IPS-18a (cell line): ENCODE measurements around the gene CCDC38.

Experiments
- H3K27ac ChIP-seq: one replicate; pipeline ENCODE4 v1.5.1; 2013; ENCODE audit warnings: low read length
- H3K27me3 ChIP-seq: one replicate; pipeline ENCODE4 v1.6.1; 2013; ENCODE audit warnings: mild to moderate bottlenecking, low read length; ENCODE audit not compliant: control insufficient read depth, insufficient read depth
- H3K36me3 ChIP-seq: one replicate; pipeline ENCODE4 v1.6.1; 2013; ENCODE audit warnings: low read depth, low read length; ENCODE audit not compliant: control insufficient read depth
- H3K4me1 ChIP-seq: one replicate; pipeline ENCODE4 v1.6.1; 2013; ENCODE audit warnings: low read depth, low read length; ENCODE audit not compliant: control insufficient read depth
- H3K4me3 ChIP-seq: one replicate; pipeline ENCODE4 v1.5.1; 2013; ENCODE audit warnings: low read length
- H3K9ac ChIP-seq: one replicate; pipeline ENCODE4 v1.6.1; 2013; ENCODE audit warnings: mild to moderate bottlenecking, low read length, moderate library complexity
- H3K9me3 ChIP-seq: one replicate; pipeline ENCODE4 v1.6.1; 2013; ENCODE audit warnings: low read depth, low read length; ENCODE audit not compliant: control insufficient read depth

CCDC38 gene

GRCh38 chr12:95942524-95943329 is at the start of gene CCDC38:
Gene CCDC38 (minus strand): TSS chr12:95942614. CDS start chr12:95936509, 6,105 bp downstream.
- Histone ChIP-seq H3K9me3 (no peaks in the 10 kb centered on the region), H3K36me3 (no peaks in the 10 kb centered on the region), H3K4me1 (peaks cover 5% of the 10 kb centered on the region), H3K27me3 (peaks cover 18% of the 10 kb centered on the region), H3K4me3 (peak within 1 kb of the TSS; percentile 88), H3K9ac (peak within 1 kb of the TSS; percentile 27), H3K27ac (no peak within 1 kb of the TSS)

- no peak overlapping the region for H3K27ac ChIP-seq
- H3K4me1 ChIP-seq: peaks cover 27% of the 10 kb centered on the region
- H3K9me3 ChIP-seq: no peaks in the 10 kb centered on the region
- H3K36me3 ChIP-seq: no peaks in the 10 kb centered on the region
- peak overlapping the region; percentile 3 for H3K4me3 ChIP-seq
- H3K27me3 ChIP-seq: no peaks in the 10 kb centered on the region
- H3K9ac ChIP-seq: no peak overlapping the region
Measured at GRCh38 chr12:95990136-95990535, 47.7 kb upstream of the CCDC38 start.

GRCh38 chr12:95989504-95990123 is 47.2 kb upstream of the CCDC38 start:
- H3K9ac ChIP-seq: no peak overlapping the region
- no peaks in the 10 kb centered on the region for H3K36me3 ChIP-seq

GRCh38 chr12:95988506-95989275 is 46.3 kb upstream of the CCDC38 start:
- no peak overlapping the region for H3K27ac ChIP-seq
- H3K36me3 ChIP-seq: no peaks in the 10 kb centered on the region
- no peaks in the 10 kb centered on the region for H3K9me3 ChIP-seq
- no peak overlapping the region for H3K9ac ChIP-seq
- H3K4me1 ChIP-seq: peaks cover 27% of the 10 kb centered on the region
- no peak overlapping the region for H3K4me3 ChIP-seq
- no peaks in the 10 kb centered on the region for H3K27me3 ChIP-seq

More at GRCh38 chr12:95989504-95990123, 47.2 kb upstream of the CCDC38 start:
- Histone ChIP-seq H3K27ac (no peak overlapping the region), H3K4me3 (peak overlapping the region; percentile 3), H3K9me3 (no peaks in the 10 kb centered on the region), H3K4me1 (peaks cover 27% of the 10 kb centered on the region), H3K27me3 (no peaks in the 10 kb centered on the region)

GRCh38 chr12:95986635-95987570 is 44.5 kb upstream of the CCDC38 start:
- Histone ChIP-seq H3K9me3 (no peaks in the 10 kb centered on the region), H3K9ac (no peak overlapping the region), H3K4me3 (peak overlapping the region; percentile 19), H3K27me3 (no peaks in the 10 kb centered on the region), H3K36me3 (no peaks in the 10 kb centered on the region), H3K27ac (no peak overlapping the region), H3K4me1 (peaks cover 27% of the 10 kb centered on the region)

GRCh38 chr12:95984682-95985081 is 42.3 kb upstream of the CCDC38 start:
- Histone ChIP-seq H3K4me1 (peaks cover 20% of the 10 kb centered on the region), H3K9me3 (no peaks in the 10 kb centered on the region), H3K36me3 (no peaks in the 10 kb centered on the region), H3K9ac (no peak overlapping the region), H3K27me3 (no peaks in the 10 kb centered on the region), H3K27ac (no peak overlapping the region), H3K4me3 (no peak overlapping the region)

GRCh38 chr12:95982602-95983001 is 40.2 kb upstream of the CCDC38 start:
- H3K4me3 ChIP-seq: no peak overlapping the region
- H3K9ac ChIP-seq: no peak overlapping the region
- peaks cover 18% of the 10 kb centered on the region for H3K4me1 ChIP-seq
- no peak overlapping the region for H3K27ac ChIP-seq
- H3K9me3 ChIP-seq: no peaks in the 10 kb centered on the region
- no peaks in the 10 kb centered on the region for H3K27me3 ChIP-seq
- H3K36me3 ChIP-seq: no peaks in the 10 kb centered on the region

GRCh38 chr12:95980437-95980836 is 38.0 kb upstream of the CCDC38 start:
- Histone ChIP-seq H3K27ac (no peak overlapping the region), H3K4me1 (no peaks in the 10 kb centered on the region), H3K9ac (no peak overlapping the region), H3K4me3 (no peak overlapping the region), H3K36me3 (no peaks in the 10 kb centered on the region), H3K9me3 (no peaks in the 10 kb centered on the region), H3K27me3 (no peaks in the 10 kb centered on the region)

GRCh38 chr12:95978774-95979173 is 36.4 kb upstream of the CCDC38 start:
- Histone ChIP-seq H3K9ac (no peak overlapping the region), H3K4me3 (no peak overlapping the region), H3K27me3 (no peaks in the 10 kb centered on the region), H3K4me1 (no peaks in the 10 kb centered on the region), H3K9me3 (no peaks in the 10 kb centered on the region), H3K27ac (no peak overlapping the region), H3K36me3 (no peaks in the 10 kb centered on the region)

- Histone ChIP-seq H3K4me3 (no peak overlapping the region), H3K9ac (no peak overlapping the region), H3K27me3 (no peaks in the 10 kb centered on the region), H3K36me3 (no peaks in the 10 kb centered on the region), H3K27ac (no peak overlapping the region), H3K4me1 (no peaks in the 10 kb centered on the region), H3K9me3 (no peaks in the 10 kb centered on the region)
Measured at GRCh38 chr12:95978351-95978750, 35.9 kb upstream of the CCDC38 start.
